ENCODE measurements around the gene FBXL17.

The FBXL17 gene

GRCh38 chr5:108255468-108255867 lies 126.4 kb downstream of the FBXL17 start:
- in situ Hi-C loops (cut with MboI; ENCODE audit: low sequenced_read_pairs, unreplicated experiment) = no loop called here
- no peak for TF ChIP-seq CTCF (IDR thresholded peaks at IDR 0.05; ENCODE audit: borderline replicate concordance, control extremely low read depth, extremely low read depth, insufficient read depth, missing control alignments)
- no peak for DNase-seq (ENCODE audit: low spot score)

GRCh38 chr5:108251350-108251749 lies 130.5 kb downstream of the FBXL17 start:
- no peak for DNase-seq (ENCODE audit: low spot score)
- in situ Hi-C loops (cut with MboI; ENCODE audit: low sequenced_read_pairs, unreplicated experiment) = no loop called here
- TF ChIP-seq CTCF (IDR thresholded peaks at IDR 0.05; ENCODE audit: borderline replicate concordance, control extremely low read depth, extremely low read depth, insufficient read depth, missing control alignments) = no peak

DNA sequence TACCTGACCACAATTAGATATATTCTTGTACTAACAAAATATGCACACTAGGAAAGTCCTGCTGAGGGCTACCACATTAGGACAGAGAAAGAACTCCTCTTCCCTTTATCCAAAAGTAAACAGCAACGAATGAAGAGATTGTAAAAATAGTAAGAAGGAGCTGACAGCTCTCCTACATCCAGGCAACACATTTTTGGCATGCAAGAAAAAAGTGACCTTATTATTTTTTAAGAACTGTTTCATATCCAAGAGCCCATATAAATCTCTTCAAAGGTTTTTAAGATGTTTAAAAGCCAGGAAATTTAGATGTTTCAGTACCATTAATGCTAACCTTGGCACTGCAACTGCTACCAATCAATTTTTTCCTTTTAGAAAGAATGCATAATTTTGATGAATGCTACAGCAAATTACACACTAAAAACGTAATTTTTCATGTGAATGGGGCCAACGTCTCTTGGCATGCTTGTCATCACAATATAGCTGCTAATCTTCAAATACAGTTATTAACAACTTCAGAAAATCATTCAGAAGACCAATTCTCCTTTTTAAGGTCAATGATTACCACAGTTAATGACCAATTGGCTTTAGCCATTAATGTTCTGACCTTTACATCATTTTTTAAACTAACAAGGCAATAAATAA lies 132.0 kb downstream of the FBXL17 start:
- DNase-seq (ENCODE audit: low spot score) = no peak
- TF ChIP-seq CTCF (IDR thresholded peaks at IDR 0.05; ENCODE audit: borderline replicate concordance, control extremely low read depth, extremely low read depth, insufficient read depth, missing control alignments) = no peak
- in situ Hi-C loops (cut with MboI; ENCODE audit: low sequenced_read_pairs, unreplicated experiment) = no loop called here

DNA sequence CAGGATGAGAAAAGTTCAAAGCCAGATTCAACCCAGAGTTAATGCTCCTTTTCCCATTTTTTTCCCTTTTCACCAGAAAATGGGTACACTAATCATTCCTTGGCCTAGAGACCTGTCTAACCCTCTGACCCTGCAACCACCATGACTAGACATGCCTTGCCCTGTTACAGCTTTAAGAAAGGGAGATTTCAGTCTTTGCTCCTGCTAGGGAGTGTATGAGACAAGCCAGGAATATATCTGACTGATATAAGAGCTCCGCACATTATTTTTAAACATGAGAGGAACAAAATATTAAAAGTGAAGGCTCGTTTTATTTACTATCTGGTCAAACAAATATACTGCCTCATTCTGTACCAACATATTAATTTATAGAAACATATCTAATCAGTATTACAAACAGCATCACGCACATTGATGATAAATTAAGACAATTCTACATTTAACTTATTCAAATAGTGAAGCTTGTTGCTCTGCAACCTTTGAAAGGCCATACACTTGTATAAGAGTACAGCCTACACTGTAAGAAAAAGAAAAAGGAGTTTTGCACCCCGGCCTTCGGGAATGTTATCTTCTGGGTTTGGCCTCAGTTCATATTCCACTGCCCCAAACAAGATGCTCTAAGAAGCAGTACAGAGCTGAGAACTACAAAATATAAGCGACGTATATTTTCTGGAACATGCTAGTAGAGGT lies 132.7 kb downstream of the FBXL17 start:
- DNase-seq (ENCODE audit: low spot score) = no peak

DNA sequence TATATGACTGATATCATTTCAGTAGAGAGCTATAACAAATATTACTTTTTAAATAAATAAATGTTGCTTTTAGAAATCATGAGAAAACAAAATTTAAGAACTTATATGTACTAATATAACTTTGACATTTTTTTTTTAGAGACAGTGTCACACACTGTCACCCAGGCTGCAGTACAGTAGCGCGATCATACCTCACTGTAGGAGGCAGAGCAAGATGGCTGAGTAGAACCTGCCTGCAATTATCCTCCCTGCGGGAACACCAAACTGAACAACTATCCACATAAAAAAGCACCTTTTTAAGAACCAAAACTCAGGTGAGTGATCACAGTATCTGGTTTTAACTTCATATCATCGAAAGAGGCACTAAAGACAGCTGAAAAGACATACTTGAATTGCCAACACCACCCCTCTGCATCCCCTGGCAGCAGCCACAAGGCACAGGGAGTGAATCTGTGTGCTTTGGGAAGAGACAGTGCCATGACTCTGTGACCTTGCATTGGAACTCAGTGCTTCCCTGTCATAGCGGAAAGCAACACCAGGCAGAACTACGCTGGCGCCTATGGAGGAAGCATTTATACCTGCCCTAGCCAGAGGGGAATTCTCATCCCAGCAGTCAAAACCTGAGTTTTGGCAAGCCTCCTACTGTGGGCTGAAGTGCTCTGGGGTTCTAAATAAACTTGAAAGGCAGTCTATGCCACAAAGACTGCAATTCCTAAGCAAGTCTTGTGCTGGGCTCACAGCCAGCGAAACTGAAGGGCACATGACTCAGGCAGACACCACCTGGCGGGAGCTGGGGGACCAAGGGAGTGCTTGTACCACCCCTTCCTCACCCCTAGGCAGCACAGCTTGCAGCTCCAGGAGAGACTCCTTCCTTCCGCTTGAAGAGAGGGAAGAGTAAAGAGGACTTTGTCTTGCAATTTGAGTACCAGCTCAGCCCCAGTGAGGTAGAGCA lies 142.7 kb downstream of the FBXL17 start:
- DNase-seq (ENCODE audit: low spot score) = no peak
- in situ Hi-C loops (cut with MboI; ENCODE audit: low sequenced_read_pairs, unreplicated experiment) = no loop called here
- TF ChIP-seq CTCF (IDR thresholded peaks at IDR 0.05; ENCODE audit: borderline replicate concordance, control extremely low read depth, extremely low read depth, insufficient read depth, missing control alignments) = no peak

More for the DNA sequence above, 132.7 kb downstream of the FBXL17 start:
- no peak for TF ChIP-seq CTCF (IDR thresholded peaks at IDR 0.05; ENCODE audit: borderline replicate concordance, control extremely low read depth, extremely low read depth, insufficient read depth, missing control alignments)
- in situ Hi-C loops (cut with MboI; ENCODE audit: low sequenced_read_pairs, unreplicated experiment) = no loop called here

DNA sequence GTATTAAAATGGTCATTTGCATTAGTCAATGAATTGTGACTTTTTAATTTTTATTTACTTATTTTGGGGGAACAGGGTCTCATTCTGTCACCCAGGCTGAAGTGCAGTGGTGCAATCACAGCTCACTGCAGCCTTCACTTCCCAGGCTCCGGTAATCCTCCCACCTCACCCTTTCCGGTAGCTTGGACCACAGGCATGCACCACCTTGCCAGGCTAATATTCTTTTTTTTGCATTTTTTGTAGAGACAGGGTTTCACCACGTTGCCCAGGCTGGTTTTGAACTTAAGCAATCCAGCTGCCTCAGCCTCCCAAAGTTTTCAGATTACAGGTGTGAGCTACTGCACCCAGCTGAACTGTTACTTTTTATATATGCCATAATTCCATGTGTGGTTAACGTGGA lies 143.4 kb downstream of the FBXL17 start:
- DNase-seq (ENCODE audit: low spot score) = no peak
- TF ChIP-seq CTCF (IDR thresholded peaks at IDR 0.05; ENCODE audit: borderline replicate concordance, control extremely low read depth, extremely low read depth, insufficient read depth, missing control alignments) = no peak
- in situ Hi-C loops (cut with MboI; ENCODE audit: low sequenced_read_pairs, unreplicated experiment) = no loop called here

All from GM13976 (cell line).